Measurements from ENCODE around the gene SIAH3. TPM values are rescaled to one million over a fixed set of nuclear protein-coding genes. Genes with fewer than 3 reads are reported as not detected.

SIAH3 gene
- total and polyA plus RNA-seq, 9 of the 15 experiments (the other 6 are each of a cell fraction or from before 2014, with no cell fraction given): not detected

GRCh38 chr13:45773944-45774343 is 77.6 kb downstream of the SIAH3 start:
- H3K9me3 ChIP-seq (replicated peaks; ENCODE audit: control insufficient read depth, insufficient read depth, low read depth, low read length): no peaks in the 10 kb centered on the region
- H3K27ac ChIP-seq (ENCODE audit: extremely low read depth, low read depth, low read length): no peak overlapping the region
- H3K79me2 ChIP-seq (ENCODE audit: control insufficient read depth, insufficient read depth, low read length): no peaks in the 10 kb centered on the region
- CTCF ChIA-PET (ENCODE audit: low intra/inter-chr PET ratio): no interaction called here
- ATAC-seq (no peak), DNase-seq (ENCODE audit: extremely low read depth in 1 of 4, low spot score in 3 of 4) (no peak), FAIRE-seq (no peak)
- in situ Hi-C loops (cut with MboI): no loop called here
- H2AFZ ChIP-seq (ENCODE audit: low read depth, low read length): no peak overlapping the region
- 0 out of 5 replicates have a peak, but pooled peaks cover 2 to 10% of the 10 kb centered on the region in 2 experiments for H3K27me3 ChIP-seq (ENCODE audit: control insufficient read depth in 2 of 2, insufficient read depth in 2 of 2, low read length in 2 of 2)
- POLR2A ChIA-PET: interaction anchor here (0.7 kb wide), 1 partner anchor 73 kb away, joined by 3 read pairs; no protein-coding TSS in a partner anchor
- no peak overlapping the region for H3K9ac ChIP-seq (ENCODE audit: insufficient read depth in 1 of 2, low read depth in 2 of 2, low read length in 2 of 2)
- H3K4me3 ChIP-seq: no peak overlapping the region
- H3K4me2 ChIP-seq (ENCODE audit: insufficient read depth, low read length): no peak overlapping the region
- H3K9me1 ChIP-seq (ENCODE audit: control insufficient read depth, insufficient read depth, low read length): no peaks in the 10 kb centered on the region
- 0% methylated on average over 3 of the region's 3 CpGs for WGBS (ENCODE audit: insufficient coverage, low coverage, missing lambda C conversion rate)
- H4K20me1 ChIP-seq (replicated peaks; ENCODE audit: control insufficient read depth, insufficient read depth, low read length): no peaks in the 10 kb centered on the region
- no peaks in the 10 kb centered on the region for H3K4me1 ChIP-seq (replicated peaks in 1 of 2; ENCODE audit: control insufficient read depth in 2 of 2, insufficient read depth in 2 of 2, low read length in 2 of 2)
- no TSS peak for BruUV-seq (replicated peaks)
- H3K36me3 ChIP-seq (ENCODE audit: control insufficient read depth, insufficient read depth, low read length): no peaks in the 10 kb centered on the region
- intact Hi-C loops (cut with micrococcal nuclease): no loop called here
- TF ChIP-seq, protein P1, sequence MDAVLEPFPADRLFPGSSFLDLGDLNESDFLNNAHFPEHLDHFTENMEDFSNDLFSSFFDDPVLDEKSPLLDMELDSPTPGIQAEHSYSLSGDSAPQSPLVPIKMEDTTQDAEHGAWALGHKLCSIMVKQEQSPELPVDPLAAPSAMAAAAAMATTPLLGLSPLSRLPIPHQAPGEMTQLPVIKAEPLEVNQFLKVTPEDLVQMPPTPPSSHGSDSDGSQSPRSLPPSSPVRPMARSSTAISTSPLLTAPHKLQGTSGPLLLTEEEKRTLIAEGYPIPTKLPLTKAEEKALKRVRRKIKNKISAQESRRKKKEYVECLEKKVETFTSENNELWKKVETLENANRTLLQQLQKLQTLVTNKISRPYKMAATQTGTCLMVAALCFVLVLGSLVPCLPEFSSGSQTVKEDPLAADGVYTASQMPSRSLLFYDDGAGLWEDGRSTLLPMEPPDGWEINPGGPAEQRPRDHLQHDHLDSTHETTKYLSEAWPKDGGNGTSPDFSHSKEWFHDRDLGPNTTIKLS (IDR thresholded peaks at IDR 0.05; ENCODE audit: borderline replicate concordance, low read depth): no peak
- TF ChIP-seq, protein P2, sequence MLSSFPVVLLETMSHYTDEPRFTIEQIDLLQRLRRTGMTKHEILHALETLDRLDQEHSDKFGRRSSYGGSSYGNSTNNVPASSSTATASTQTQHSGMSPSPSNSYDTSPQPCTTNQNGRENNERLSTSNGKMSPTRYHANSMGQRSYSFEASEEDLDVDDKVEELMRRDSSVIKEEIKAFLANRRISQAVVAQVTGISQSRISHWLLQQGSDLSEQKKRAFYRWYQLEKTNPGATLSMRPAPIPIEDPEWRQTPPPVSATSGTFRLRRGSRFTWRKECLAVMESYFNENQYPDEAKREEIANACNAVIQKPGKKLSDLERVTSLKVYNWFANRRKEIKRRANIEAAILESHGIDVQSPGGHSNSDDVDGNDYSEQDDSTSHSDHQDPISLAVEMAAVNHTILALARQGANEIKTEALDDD (IDR thresholded peaks at IDR 0.05): no peak
- TF ChIP-seq RBM14 (IDR thresholded peaks at IDR 0.05; ENCODE audit: borderline replicate concordance, insufficient read depth, low read depth, low read length) (no peak), ZBTB49 (CRISPR knock-in tag; IDR thresholded peaks at IDR 0.05; ENCODE audit: borderline replicate concordance) (no peak), SIX5 (IDR thresholded peaks at IDR 0.05; ENCODE audit: borderline replicate concordance in 1 of 2, insufficient read depth in 1 of 2, low read depth in 1 of 2, low read length in 2 of 2) (no peak), RFX5 (IDR thresholded peaks at IDR 0.05; ENCODE audit: low read depth, low read length) (no peak), ZNF785 (CRISPR knock-in tag; IDR thresholded peaks at IDR 0.05) (no peak), FOS (IDR thresholded peaks at IDR 0.05; ENCODE audit: extremely low read depth, insufficient read length) (no peak), MITF (IDR thresholded peaks at IDR 0.05) (no peak), SREBF1 (IDR thresholded peaks at IDR 0.05; ENCODE audit: borderline replicate concordance, low read depth, low read length) (no peak), HOXB6 (CRISPR knock-in tag; IDR thresholded peaks at IDR 0.05; ENCODE audit: borderline replicate concordance) (no peak), SMAD2 (IDR thresholded peaks at IDR 0.05; ENCODE audit: low read depth, low read length) (no peak)
- TF ChIP-seq, protein P3, sequence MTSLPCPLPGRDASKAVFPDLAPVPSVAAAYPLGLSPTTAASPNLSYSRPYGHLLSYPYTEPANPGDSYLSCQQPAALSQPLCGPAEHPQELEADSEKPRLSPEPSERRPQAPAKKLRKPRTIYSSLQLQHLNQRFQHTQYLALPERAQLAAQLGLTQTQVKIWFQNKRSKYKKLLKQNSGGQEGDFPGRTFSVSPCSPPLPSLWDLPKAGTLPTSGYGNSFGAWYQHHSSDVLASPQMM (CRISPR knock-in tag; IDR thresholded peaks at IDR 0.05): no peak
